Measurements from ENCODE around the gene ABHD17B. TPM values are rescaled to one million over a fixed set of nuclear protein-coding genes. Genes with fewer than 3 reads are reported as not detected.

Gene ABHD17B
- total RNA-seq, 4 donors from 2014 or later: 18.3 to 23.5 (median 19.5) TPM

- no peak for ATAC-seq (ENCODE audit: low FRiP score)
- DNase-seq (ENCODE audit: low spot score): no peak
- TF ChIP-seq CTCF (IDR thresholded peaks at IDR 0.05): no peak
Measured at GRCh38 chr9:71937070-71937625, 26.2 kb upstream of the ABHD17B start.

GRCh38 chr9:71936066-71936465 is 25.1 kb upstream of the ABHD17B start:
- ATAC-seq (ENCODE audit: low FRiP score) (no peak), DNase-seq (ENCODE audit: low spot score) (no peak)
- TF ChIP-seq CTCF (IDR thresholded peaks at IDR 0.05): no peak

GRCh38 chr9:71931166-71931565 is 20.2 kb upstream of the ABHD17B start:
- ATAC-seq (ENCODE audit: low FRiP score): no peak
- no peak for TF ChIP-seq CTCF (IDR thresholded peaks at IDR 0.05)
- no peak for DNase-seq (ENCODE audit: low spot score)

- ATAC-seq (ENCODE audit: low FRiP score): no peak
- no peak for DNase-seq (ENCODE audit: low spot score)
- no peak for TF ChIP-seq CTCF (IDR thresholded peaks at IDR 0.05)
Measured at GRCh38 chr9:71929791-71930440, 18.9 kb upstream of the ABHD17B start.

GRCh38 chr9:71929223-71929622 is 18.2 kb upstream of the ABHD17B start:
- no peak for TF ChIP-seq CTCF (IDR thresholded peaks at IDR 0.05)
- ATAC-seq (ENCODE audit: low FRiP score): no peak
- no peak for DNase-seq (ENCODE audit: low spot score)

- TF ChIP-seq CTCF (IDR thresholded peaks at IDR 0.05): no peak
- ATAC-seq (ENCODE audit: low FRiP score) (no peak), DNase-seq (ENCODE audit: low spot score) (no peak)
Measured at GRCh38 chr9:71928806-71929205, 17.8 kb upstream of the ABHD17B start.

GRCh38 chr9:71928376-71928775 is 17.4 kb upstream of the ABHD17B start:
- TF ChIP-seq CTCF (IDR thresholded peaks at IDR 0.05): no peak
- DNase-seq (ENCODE audit: low spot score) (no peak), ATAC-seq (ENCODE audit: low FRiP score) (no peak)
